ENCODE results near the gene BSG. TPM values are rescaled to one million over a fixed set of nuclear protein-coding genes. Genes with fewer than 3 reads are reported as not detected.

The BSG gene
- total RNA-seq, 1 experiment from 2014 or later = 354 TPM

GRCh38 chr19:577439-578392 lies 5.3 kb downstream of the BSG start:
- DNase-seq = no peak
- no peak overlapping the region for H3K4me3 Mint-ChIP-seq (ENCODE audit: low read depth, unreplicated experiment)
- CTCF ChIA-PET = no interaction called here
- H3K36me3 Mint-ChIP-seq (ENCODE audit: insufficient read depth, unreplicated experiment) = peaks cover 19% of the 10 kb centered on the region
- intact Hi-C loops (cut with micrococcal nuclease; ENCODE audit: unreplicated experiment) = no loop called here
- H3K27me3 Mint-ChIP-seq (ENCODE audit: unreplicated experiment) = no peaks in the 10 kb centered on the region
- H3K27ac Mint-ChIP-seq (ENCODE audit: unreplicated experiment) = no peak overlapping the region
- BruUV-seq (replicated peaks) = no TSS peak
- H3K9me3 Mint-ChIP-seq (ENCODE audit: low read depth, unreplicated experiment) = no peaks in the 10 kb centered on the region
- peaks cover 8% of the 10 kb centered on the region for H3K4me1 Mint-ChIP-seq (ENCODE audit: low read depth, unreplicated experiment)
- no peak for TF ChIP-seq CTCF (IDR thresholded peaks at IDR 0.05; ENCODE audit: unreplicated experiment)

- no peak for DNase-seq
- Mint-ChIP-seq H3K36me3 (ENCODE audit: insufficient read depth, unreplicated experiment) (peaks cover 14% of the 10 kb centered on the region), H3K9me3 (ENCODE audit: low read depth, unreplicated experiment) (no peaks in the 10 kb centered on the region), H3K27ac (ENCODE audit: unreplicated experiment) (no peak overlapping the region), H3K4me1 (ENCODE audit: low read depth, unreplicated experiment) (peaks cover 8% of the 10 kb centered on the region), H3K4me3 (ENCODE audit: low read depth, unreplicated experiment) (no peak overlapping the region), H3K27me3 (ENCODE audit: unreplicated experiment) (no peaks in the 10 kb centered on the region)
- BruUV-seq (replicated peaks) = no TSS peak
- CTCF ChIA-PET = no interaction called here
- intact Hi-C loops (cut with micrococcal nuclease; ENCODE audit: unreplicated experiment) = no loop called here
- TF ChIP-seq CTCF (IDR thresholded peaks at IDR 0.05; ENCODE audit: unreplicated experiment) = no peak
These were observed 6.9 kb downstream of the BSG start for GRCh38 chr19:579111-579841.

- H3K27ac Mint-ChIP-seq (ENCODE audit: unreplicated experiment) = no peak overlapping the region
- CTCF ChIA-PET = no interaction called here
- H3K9me3 Mint-ChIP-seq (ENCODE audit: low read depth, unreplicated experiment) = no peaks in the 10 kb centered on the region
- no peak for DNase-seq
- no peak for TF ChIP-seq CTCF (IDR thresholded peaks at IDR 0.05; ENCODE audit: unreplicated experiment)
- BruUV-seq (replicated peaks) = no TSS peak
- no peak overlapping the region for H3K4me3 Mint-ChIP-seq (ENCODE audit: low read depth, unreplicated experiment)
- intact Hi-C loops (cut with micrococcal nuclease; ENCODE audit: unreplicated experiment) = no loop called here
- H3K4me1 Mint-ChIP-seq (ENCODE audit: low read depth, unreplicated experiment) = peaks cover 6% of the 10 kb centered on the region
- H3K36me3 Mint-ChIP-seq (ENCODE audit: insufficient read depth, unreplicated experiment) = peaks cover 15% of the 10 kb centered on the region
- H3K27me3 Mint-ChIP-seq (ENCODE audit: unreplicated experiment) = no peaks in the 10 kb centered on the region
These were observed 7.4 kb downstream of the BSG start for GRCh38 chr19:579842-580155.

GRCh38 chr19:580274-580835 lies 8.0 kb downstream of the BSG start:
- H3K27me3 Mint-ChIP-seq (ENCODE audit: unreplicated experiment) = no peaks in the 10 kb centered on the region
- no TSS peak for BruUV-seq (replicated peaks)
- peaks cover under 1% of the 10 kb centered on the region for H3K4me1 Mint-ChIP-seq (ENCODE audit: low read depth, unreplicated experiment)
- no peak for TF ChIP-seq CTCF (IDR thresholded peaks at IDR 0.05; ENCODE audit: unreplicated experiment)
- CTCF ChIA-PET = no interaction called here
- no peaks in the 10 kb centered on the region for H3K9me3 Mint-ChIP-seq (ENCODE audit: low read depth, unreplicated experiment)
- peaks cover 19% of the 10 kb centered on the region for H3K36me3 Mint-ChIP-seq (ENCODE audit: insufficient read depth, unreplicated experiment)
- H3K4me3 Mint-ChIP-seq (ENCODE audit: low read depth, unreplicated experiment) = no peak overlapping the region
- intact Hi-C loops (cut with micrococcal nuclease; ENCODE audit: unreplicated experiment) = no loop called here
- no peak overlapping the region for H3K27ac Mint-ChIP-seq (ENCODE audit: unreplicated experiment)
- DNase-seq = no peak

All from Calu3 (cell line).